Fibroblast of peridontal ligament (primary cell): Measurements from ENCODE around the gene EML6.

Experiments
- DNase-seq: peaks from one replicate; pipeline ENCODE4 v3.0.0-alpha.2; 2010; ENCODE audit errors: extremely low read depth

The EML6 gene

GRCh38 chr2:54879032-54879431, 155.6 kb downstream of the EML6 start:
- DNase-seq, result no peak

DNA sequence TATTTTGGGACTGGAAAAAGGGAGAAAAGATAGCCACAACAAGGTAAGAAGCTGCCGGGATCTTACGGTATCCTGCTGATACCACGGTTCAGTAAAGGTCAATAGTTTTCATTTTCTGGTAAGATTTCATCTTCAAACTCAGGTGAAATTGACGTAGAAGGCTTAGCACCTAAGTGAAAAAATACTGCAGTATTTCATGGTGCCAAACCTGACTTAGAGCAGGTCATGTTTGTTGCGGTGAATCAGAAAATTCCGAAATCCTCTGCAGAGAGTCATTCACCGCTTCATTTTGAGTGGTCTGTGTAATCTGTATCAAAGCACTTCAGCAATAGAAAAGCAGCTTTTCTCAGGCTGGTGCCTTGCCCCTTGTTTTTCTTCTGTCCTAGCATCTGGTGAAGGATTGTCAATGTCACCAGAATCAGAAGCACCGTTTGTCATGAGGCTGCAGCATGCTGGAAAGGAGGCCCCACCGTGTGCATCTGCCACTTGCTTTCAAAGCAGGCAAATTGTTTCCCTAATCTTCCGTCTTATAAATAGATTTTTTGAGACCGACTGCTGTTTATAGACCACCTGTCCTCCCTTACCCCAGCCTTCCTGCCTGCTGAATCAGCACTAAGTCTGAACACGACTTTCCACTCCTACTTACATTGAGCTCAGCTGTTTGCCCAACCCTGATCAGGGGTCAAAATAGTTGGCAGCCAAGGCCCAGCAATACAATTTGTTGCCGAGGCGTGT, 156.3 kb downstream of the EML6 start:
- no peak for DNase-seq

- no peak for DNase-seq
Measured at GRCh38 chr2:54880428-54880827, 157.0 kb downstream of the EML6 start.

- DNase-seq, result no peak
Measured at GRCh38 chr2:54881759-54882158, 158.3 kb downstream of the EML6 start.

DNA sequence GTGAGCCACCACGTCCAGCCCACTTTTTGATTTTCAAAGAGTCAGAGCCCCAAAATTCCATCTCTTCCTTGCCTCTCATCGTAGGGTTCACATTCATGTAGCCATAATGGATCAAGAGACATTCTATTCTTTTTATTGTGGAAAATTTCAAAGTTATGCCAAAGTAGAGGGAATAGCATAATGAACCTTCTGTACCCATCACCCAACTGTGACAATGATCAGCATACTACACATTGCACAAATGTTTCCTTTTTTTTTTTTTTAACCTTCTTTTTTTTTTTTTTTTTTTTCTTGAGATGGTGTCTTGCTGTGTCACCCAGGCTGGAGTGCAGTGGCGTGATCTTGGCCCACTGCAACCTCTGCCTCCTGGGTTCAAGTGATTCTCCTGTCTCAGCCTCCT, 162.4 kb downstream of the EML6 start:
- DNase-seq, result no peak

DNA sequence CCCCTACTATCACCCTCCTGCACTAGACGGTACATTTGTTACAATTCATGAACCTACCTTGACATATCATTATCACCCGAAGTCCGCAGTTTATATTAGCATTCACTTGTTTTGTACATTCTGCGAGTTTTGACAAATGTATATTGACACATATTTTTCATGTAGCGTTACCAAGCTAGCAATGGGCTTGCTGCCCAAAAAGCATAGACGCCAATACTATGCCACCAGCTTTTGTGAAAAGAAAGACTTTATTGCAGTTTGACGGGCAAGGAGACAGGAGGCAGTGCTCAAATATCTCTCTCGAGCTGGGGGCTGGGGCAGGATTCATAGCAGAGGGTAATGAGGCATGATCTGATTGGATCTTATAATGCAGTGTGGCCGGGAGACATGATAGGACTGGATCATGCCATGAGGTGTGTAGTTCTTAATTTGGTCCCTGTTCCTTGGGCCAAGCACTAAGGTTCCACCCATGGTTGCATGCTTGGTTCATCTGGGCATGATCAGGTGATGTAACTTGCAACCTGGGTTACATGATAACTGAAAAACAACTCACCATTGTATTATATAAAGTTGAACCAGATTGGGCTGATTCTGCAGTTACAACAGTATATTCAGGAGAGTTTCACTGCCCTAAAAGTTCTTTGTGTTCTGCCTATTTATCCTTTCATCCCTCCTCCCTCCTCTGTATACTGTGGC, 164.5 kb downstream of the EML6 start:
- no peak for DNase-seq

DNA sequence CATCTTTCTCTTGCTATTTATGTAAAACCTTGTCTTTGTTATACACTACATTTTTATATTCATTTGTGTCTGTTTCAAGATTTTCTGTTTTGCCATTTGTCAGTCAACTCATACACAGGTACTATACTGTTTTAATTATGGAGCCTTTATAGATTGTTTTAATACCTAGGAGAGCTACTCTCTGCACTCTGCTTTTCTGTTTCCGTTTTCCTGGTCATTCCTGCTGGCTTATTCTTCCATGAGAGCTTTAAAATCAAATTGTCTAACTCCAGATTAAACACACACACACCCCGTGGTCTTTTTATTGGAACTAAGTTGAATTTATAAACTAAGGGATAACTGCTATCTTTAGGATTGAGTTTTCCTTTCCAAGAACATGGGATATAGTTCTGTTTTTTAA, 165.6 kb downstream of the EML6 start:
- DNase-seq, result no peak

DNA sequence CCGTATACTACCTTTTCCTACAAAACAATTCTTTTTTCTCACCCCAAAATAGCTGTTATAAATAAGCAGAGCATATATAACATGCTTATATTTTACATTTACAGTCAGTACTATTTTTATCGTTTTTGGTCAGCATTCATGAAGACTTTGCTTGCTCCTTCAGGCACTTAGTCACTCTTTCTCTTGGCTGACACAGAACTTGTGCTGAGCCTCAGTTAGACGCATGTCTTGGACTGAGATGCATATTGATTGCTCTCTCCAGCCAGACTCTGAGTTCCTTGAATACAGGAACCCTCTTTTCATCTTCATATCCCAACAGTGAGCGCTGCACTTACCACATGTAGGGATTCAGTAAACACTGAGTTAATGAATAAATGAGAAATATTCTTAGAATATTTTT, 168.4 kb downstream of the EML6 start:
- no peak for DNase-seq

GRCh38 chr2:54894467-54894866, 171.0 kb downstream of the EML6 start:
- no peak for DNase-seq

- DNase-seq, result peak; percentile 77
Measured at GRCh38 chr2:54895730-54896129, 172.3 kb downstream of the EML6 start.

DNA sequence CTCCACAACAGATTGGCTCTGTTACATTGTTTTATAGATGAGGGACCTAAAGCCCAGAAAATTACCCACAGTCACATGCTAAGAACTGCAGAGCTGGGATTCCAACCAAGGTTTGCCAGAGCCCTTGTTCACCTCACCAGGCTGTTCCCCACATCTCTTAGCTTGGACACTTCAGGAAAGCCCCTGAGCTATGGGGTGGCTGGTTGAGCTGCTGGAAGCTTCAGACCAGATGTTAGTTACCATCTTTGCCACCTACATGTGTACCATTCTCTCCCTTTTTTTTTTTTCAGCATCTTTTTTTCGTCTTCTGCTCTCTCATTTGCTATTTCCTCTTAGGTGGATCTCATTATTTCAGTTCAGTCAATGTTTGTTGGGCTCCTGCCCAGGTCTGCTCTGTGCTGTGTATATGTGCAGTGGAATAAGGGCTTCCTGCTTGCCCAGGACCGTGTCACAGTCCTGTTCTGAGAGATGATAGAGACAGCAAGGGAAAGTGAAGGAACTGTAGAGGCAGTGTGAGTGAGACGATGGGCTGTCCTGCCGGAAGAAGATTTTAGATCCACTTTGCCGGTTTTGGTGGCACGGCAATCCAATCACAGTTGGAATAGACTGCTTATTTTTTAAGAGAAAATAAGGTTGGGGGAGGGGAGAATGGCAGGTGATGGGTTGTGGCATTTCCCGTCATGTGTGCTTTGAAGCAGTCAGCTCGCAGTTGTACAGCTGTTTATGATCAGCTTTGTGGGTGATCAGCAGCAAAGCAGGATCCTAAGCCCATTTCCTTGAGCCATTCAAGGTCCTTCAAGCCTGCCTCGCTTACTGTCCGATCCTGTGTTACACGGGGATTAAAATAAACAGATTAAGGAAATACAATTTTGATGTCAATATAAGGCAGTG, 174.2 kb downstream of the EML6 start:
- DNase-seq, result no peak

DNA sequence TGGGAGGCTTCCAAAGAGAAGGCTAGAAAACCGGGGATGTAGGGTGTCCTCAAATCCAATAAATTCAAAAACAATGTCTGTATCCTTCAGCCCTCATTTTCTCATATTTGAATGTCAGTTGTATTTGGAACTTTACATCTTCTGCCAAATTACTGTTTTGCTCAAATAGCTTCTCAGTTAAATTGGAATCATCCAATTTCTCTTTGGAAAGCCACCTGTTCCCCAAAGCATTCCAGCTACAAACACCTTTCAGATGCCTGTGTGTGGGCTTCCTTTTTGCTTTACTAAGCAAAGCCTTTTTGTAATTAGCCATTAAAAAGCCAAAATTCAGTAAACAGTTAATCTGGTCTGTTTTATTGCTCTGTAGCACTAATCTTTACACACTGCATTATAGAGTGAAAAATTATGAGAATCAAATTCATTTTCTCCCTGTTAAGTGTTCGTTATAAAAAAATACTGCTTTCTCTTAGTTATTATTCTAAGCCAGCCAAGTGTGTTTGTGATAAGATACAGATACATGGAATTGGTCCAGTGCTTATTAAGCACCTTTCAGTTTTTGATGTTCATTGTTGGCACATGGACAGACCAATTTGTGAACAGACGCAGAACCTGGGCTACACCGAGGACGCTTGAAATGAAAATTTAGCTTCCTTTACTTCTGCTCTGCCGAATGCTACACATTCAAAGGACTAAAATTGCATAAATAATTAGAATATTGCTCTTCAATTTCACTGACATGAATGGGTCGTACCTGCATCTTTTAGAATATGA, 175.2 kb downstream of the EML6 start:
- DNase-seq, result no peak

GRCh38 chr2:54899576-54900200, 176.2 kb downstream of the EML6 start:
- DNase-seq, result peak; percentile 83

GRCh38 chr2:54901224-54901986, 177.9 kb downstream of the EML6 start:
- no peak for DNase-seq

GRCh38 chr2:54902763-54903162, 179.3 kb downstream of the EML6 start:
- no peak for DNase-seq

DNA sequence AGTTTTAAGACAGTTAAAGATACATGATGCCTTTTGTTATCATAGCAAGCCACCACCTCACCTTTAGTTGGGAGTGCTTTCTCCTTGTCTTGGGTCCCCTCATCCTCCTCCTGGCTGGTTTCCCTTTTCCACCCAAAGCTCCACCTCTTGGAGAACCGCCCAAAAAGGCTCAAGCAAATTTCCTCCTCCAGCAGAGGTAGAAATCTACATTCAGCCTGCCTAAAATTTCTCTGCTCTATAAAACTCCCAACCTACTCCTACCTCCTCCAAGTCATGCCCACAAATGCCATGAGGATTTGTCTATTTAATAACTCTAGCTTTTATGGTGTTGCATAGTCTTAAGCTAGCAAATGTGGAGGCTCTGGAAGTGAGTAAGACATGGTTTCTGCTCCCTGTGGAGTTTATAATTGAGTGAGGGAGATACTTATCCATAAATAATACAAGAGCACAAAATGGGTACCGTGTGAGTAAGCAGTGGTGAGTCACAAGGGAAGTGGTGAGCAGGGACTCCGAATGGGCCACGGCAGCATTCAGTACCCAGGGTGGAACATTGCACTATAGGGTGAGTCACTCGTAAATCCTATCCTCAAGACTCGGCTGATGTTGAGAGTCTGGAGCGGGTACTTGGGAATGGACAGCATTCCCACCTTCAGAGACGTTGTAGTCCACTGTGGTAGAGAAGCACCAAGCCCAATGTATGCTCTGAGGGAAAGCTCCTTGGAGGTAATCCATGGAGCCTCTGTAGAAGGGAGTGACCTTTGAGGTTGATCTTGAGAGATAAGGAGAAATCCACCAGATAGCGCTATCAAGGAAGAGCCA, 180.5 kb downstream of the EML6 start:
- peak; percentile 98 for DNase-seq

DNA sequence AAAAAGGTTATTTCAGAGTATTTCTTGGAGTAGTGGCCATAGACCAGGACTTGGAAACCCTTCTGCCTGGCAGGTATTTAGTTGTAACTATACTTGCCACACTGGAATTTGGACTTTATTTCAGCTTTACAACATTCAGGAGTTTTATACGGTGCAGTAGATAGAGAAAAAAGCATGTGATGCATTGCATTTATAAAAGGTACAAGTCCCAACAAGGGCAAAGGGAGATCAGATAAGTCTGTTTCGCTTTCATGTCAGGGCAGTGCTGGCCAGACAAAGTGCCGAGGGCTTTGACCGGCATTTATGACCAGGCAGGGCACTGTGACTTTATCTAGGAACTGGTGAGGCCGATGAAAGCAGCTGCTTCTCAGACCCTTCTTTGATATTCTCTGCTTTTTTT, 181.4 kb downstream of the EML6 start:
- no peak for DNase-seq

GRCh38 chr2:54906716-54907115, 183.3 kb downstream of the EML6 start:
- DNase-seq, result no peak

DNA sequence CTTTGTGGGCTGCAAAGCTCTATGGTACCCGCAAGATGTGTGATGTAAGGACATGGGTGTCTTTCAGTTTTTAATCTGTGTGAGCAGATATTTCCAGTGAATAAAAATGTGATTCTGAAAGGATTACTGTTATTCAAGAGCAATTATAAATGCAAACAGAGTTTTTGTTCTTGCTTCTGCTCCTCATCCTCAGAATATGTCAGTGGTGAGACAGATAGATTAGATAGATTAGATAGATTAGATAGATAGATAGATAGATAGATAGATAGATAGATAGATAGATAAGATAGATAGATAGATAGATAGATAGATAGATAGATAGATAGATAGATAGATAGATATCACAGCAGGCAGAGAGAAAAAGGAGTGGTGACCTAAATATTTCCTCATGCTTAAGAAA, 184.2 kb downstream of the EML6 start:
- no peak for DNase-seq

DNA sequence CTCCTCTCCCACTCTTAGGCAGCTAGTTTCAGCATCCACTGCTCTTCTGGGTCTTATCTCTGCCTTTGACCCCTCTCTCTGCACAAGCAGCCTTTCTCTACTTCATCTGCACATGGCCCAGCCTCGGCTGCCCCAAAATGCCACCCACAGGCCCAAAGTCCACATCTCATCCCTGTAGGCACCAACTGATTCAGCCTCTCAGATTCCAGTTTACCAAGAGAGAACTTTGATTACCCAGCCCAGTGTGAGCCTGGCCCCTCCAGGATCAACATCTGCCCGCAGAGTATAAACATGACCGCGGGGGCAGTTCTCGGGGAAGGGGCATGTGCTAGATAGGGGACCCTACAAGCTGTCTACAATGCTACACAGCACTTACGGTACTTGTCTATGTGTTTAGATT, 185.1 kb downstream of the EML6 start:
- DNase-seq, result no peak
